CD4-positive, alpha-beta T cell treated with Interleukin-4 for 4 hours (primary cell): Measurements from ENCODE around the gene PPIF.

Experiments used
- DNase-seq: peaks from one replicate; pipeline ENCODE4 v3.0.0-alpha.2; 2020

PPIF gene

DNA sequence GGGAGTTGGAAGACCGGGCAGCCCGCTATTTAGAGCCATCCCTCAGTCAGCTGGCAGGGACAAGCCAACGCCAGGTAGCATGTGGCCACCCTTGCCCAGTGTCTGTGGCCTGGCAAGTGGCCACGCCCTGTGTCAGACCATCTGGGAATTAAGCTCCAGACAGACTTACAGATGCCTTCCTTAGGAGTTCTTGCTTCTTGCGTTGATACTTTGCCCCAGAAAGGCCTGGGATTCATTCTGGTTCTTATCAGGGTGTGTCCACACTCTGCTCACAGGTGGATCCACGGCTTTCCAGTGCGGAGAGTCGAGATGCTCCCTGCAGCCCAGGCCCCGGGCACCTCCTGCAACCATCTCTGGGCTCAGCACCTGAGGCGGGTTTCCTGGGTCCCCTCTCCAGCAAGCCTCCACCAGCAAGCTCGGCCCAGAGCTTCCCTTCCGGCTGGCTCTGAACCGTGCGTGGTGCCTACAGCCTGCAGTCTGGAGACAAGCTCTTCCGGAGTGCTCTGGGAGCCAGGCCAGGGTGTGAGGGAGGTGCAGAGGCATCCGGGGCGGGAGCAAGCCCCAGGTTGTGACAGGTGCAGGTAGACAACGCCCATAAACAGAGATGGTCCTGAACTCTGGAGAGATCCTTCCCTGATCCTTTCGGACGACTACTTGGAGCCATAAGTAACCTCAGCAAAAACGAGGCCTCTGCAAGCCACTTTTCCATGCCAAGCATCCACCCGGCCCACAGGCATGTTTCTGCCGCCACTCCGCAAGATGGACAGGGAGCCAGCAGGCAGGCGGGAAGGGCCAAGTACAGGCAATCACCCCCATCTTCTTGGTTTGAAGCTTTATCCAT, 32.3 kb upstream of the PPIF start:
- DNase-seq: no peak

DNA sequence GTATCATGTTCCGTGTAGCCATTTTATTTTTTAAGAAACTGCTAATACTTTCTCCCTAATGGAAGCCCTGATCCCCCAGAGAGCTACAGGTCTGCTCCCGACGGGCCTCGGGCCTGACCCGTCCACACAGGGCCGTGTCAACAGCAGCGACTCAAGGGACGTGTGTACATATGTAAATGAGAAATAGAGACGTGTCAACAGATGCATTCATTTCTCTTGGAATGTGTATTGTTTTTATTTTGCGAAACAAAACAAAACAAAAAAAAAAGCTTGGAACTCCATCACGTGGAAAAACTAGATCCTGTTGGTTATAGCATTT, 31.7 kb upstream of the PPIF start:
- no peak for DNase-seq

DNA sequence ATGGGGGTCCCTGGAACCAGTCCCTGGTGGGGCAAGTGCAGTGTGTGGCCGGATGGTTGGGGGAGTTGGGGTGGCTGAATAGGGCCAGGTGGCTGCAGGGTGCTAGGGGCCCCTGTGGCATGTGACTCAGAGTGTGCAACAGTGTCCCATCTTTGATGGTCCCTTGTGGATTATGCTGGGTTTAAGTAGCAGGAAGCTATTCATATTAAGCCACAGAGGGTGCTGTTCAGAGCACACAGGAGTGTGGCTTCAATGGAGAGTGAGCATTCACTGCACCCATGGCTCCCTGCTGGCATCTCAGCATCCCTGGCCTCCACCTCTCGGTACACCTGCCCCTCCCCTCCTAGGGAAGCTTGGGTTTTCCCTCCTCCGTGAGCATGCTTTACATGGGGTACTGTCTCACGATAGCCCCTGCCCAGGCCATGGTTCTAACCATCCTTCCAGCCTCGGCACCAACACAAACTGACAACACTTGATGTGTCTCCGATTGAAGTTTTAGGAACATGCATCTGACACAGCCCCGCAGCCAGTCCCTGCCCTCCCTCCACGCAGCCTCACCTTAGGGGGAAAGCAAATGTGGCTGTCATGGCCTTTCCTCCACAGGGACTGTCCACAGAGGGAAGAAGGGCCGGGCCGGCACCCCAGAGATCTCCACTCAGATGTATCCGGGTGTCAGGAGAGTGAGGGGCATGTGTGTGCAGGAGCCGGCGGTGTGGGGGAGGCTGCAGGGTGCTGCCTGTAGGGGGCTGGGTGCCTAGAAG, 30.4 kb upstream of the PPIF start:
- peak; percentile 27 for DNase-seq

DNA sequence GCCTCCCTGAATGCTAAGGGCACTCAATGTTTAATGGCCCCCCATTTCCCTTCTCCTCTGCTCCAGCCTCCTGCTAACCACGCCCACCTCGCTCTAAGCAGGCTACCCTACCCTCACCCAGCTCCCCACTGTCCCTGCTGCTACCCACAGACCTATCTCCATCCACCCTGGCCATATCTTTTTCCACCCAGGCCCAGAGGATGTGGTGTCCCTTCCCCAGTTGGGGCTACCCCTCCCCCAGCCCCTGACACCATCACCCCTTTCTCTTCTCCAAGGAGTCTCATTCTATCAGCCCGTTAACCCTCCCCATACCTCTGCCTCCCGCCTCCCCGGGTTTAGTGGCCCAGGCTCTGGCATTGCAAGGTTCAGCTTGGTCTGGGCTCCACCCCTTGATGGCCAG, 28.9 kb upstream of the PPIF start:
- DNase-seq: no peak

DNA sequence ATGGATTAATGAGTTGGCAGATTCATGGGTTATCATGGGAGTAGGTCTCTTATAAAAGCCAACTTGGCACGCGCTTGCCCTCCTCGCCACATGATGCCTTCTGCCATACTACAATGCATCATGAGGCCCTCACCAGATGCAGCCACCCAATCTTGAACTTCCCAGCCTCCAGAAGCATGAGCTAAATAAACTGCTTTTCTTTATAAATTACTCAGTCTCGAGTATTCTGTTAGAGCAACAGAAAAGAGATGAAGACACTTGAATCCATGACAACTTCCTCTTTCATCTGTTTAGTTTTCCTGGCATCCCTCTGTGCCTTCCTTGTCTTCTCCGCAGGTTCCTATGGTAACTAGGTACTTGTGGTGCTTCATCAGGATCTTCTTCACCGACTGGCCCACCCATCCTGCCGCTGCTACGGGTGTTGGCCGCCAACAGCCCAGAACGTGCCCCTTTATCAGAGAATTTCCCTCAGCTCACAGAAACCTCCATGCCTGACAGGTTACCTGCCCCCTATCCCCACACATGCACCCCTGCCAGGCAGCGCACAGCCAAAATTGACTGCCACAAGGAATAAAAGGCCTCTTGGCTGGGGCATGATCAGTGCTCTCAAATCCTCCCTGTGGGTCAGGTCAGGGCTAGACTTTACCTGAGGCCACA, 28.0 kb upstream of the PPIF start:
- DNase-seq: no peak

DNA sequence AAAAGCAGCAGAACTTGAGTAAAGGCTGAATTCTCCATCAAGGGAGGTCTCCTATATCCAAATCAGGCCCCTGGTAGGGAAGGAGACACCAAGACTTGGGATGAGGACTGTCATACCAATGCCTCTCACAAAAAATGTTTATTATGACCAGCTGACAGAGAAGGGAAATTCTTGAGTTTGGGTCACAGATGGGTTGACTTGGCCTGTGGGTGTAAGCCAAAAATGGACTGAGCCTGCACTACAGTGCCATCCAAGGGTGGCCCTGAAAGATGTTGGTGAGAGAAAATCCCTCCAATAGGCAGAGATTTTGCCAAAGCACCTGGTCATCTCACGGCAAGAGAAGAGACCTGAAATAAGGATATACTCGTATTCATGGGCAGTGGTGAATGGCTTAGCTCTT, 27.0 kb upstream of the PPIF start:
- no peak for DNase-seq

DNA sequence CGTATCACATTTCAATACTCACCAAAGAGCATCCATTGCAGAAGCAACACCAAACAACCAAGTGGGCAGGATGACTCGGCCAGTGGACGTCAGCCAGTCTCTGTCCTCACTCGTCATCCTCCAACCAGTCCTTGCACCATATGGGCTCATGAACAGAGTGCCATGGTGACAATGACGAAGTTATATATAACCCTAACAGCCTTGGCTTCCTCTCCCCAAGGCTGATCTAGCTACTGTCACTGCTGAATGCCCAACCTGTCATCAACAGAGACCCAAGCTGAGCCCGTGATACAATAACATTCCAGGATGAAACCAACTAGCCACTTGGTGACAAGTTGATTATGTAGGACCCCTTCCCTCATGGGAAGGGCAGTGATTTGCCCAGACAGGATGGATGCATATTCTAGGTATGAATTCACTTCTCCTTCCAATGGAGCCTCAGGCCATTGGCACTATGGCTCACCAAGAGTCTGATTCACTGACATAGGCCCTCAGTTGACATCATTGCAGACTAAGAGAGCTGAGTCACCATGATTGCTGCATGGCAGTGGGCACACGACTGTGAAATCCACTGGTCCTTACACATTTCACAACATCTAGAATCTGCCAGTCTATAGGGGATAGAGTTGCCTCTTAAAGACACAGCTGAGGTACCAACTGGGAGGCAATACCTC, 26.3 kb upstream of the PPIF start:
- peak; percentile 42 for DNase-seq

DNA sequence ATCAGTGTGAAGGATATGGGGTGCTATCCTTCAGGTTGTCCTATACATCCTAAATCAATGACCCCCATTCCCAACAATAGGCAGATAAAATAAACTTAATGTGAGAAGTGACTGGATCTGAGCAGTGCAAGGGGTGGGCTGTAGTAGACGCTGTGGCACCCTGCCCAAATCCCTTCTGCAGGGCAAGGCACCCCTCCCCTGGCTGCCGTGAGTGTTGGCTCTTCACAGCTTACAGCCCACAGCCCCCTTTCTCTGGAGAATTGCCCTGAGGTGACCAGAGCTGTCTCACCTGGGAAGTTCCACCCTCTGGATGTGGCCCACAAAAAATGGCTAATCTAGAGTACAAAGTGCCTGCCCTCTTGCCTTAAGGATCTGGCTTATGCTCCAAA, 25.8 kb upstream of the PPIF start:
- no peak for DNase-seq

DNA sequence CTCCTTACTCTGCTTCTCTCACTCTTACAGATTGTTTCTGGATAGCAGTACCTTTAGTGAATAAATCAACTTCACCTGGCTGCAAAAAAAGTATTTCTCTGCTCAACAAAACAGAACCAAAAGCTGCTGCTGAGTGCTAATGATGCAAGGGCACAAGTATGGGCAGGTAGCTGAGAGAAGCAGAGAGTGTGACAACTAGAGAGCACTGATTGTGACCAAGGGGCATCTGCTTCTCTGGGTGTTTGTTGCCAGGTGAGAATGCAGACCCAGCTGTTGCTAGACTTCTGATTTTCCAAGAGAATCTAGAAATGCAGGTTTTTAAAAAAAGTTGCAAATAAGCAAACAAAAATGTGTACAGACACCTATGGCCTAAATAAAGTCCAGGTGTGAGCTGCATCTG, 25.3 kb upstream of the PPIF start:
- DNase-seq: no peak

DNA sequence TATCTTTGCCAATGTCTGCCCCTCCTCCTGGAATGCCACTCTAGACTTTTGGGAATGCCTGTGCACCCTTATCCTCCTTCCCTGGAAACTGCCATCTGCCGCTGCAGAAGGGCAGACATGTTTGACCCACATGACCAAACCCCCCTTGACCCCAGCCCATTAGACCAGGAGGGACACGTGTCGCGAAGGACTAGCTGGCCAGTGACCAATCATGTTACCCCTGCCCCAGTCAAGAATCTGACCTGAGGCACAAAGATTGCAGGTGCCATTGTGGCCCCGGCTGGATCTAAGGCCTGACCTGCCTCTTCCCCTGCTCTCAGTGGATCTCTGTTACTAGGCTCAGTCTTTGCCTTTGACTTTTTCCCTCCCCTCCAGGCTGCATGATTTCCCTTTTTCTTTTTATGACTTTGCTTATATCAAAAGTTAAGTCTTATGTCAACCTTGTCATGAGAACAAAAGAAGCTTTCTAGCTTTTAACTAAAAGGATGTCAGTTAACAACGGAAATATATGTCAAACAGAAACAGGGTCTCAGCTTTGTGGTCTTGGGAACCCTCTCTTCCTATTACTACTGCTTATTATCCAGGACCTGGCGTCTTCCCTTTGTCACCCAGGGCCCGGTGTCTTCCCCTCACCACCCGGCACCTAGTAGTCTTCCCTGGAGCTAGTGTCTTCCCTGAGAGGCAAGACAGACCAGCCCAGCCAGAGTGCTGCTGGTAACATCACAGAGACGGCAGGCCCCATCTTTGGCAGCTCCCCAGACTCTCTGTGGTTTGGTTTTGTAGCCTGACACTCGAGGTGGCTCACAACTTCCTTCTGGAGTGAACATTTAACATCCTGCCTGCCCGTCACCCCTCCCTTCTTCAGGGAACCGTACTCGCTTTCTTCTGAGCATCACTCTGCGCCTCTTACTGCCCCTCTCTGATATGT, 24.4 kb upstream of the PPIF start:
- DNase-seq: peak; percentile 87

DNA sequence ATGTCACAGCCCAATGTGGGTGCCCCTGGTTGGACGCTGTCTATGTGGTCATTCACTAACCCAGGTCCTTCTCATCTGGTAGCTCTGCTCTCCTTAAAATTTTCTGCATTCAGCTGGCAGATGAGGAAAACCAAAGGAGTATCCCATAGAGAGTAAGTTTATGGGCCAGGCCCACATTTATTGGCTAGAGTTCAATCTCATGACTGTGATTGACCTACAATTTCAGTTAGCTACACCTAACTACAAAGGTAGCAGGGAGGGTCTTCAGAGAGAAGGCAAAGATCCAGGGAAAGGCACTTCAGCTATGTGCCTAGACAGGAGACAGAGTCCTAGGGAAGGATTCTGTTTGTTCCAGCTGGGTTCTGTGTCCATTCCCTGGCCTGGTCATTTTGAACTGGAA, 23.7 kb upstream of the PPIF start:
- no peak for DNase-seq

DNA sequence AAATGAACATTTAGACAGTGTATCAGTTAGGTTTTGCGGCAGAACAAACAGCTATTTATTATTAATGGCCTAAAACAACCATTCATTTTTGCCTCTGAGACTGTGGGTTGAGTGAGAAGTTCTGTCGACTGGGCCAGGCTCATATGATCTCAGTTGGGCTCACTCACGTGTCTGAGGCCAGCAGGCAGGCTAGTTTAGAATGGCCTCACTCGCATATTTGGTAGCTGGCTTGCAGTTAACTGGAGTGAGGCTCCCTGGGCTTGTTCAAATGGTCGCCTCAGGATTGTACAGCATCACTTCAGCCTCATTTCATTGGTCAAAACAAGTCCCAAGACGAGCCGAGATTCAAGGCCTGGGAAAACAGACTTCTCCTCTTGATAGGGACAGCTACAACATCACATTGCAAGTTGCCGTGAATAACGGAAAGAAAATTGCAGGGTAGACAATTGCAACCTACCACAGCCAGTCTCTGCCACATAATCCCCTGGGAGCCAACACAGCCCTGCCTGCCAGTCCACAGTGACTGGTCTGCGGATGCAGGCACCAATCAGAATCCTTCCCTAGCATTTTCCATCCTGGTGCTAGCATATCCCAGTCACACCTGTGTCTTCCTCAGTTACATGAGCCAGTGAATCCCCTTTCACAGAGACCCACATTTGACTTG, 23.1 kb upstream of the PPIF start:
- DNase-seq: no peak

DNA sequence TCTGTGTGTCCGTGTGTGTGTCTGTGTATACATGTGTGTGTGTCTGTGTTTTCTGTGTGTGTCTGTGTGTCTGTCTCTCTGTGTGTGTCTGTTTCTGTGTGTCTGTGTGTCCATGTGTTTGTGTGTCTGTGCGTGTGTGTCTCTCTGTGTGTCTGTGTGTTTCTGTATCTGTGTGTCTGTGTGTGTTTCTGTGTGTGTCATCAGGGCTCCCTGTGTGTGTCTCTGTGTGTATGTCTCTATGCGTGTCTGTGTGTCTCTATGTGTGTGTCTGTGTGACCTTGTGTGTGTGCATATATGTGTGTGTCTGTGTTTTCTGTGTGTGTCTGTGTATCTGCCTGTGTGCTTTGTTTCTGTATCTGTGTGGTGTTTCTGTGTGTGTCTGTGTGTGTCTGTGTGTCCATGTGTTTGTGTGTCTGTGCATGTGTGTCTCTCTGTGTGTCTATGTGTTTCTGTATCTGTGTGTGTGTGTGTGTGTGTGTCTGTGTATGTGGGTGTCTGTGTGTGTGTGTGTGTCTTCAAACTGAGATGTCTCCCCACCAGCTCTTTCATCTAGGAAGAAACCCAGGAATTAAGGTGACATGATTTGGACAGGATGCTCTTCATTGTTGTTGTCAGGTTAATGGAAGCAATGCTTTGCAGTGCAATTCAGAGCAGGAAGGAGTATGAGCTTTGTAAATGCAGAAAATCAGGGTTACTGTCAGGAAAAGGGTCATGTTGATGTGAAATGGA, 20.7 kb upstream of the PPIF start:
- DNase-seq: no peak

DNA sequence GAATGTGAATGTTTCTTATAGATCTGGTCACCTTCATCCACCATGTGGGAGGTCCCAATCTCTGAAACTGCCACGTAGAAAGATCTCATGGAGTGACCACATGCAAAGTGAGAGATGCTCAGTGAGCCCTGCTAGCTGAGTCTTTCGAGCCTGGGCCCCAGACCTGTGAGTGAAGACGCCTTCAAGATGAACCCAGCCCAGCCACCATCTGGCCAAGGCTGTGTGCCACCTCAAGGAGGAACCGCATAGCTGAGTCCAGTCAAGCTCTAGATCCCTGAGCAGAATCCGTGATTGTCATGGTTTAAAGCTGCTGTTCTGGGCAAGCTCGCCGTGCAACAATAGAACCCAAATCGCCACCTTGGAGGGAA, 20.2 kb upstream of the PPIF start:
- DNase-seq: no peak

DNA sequence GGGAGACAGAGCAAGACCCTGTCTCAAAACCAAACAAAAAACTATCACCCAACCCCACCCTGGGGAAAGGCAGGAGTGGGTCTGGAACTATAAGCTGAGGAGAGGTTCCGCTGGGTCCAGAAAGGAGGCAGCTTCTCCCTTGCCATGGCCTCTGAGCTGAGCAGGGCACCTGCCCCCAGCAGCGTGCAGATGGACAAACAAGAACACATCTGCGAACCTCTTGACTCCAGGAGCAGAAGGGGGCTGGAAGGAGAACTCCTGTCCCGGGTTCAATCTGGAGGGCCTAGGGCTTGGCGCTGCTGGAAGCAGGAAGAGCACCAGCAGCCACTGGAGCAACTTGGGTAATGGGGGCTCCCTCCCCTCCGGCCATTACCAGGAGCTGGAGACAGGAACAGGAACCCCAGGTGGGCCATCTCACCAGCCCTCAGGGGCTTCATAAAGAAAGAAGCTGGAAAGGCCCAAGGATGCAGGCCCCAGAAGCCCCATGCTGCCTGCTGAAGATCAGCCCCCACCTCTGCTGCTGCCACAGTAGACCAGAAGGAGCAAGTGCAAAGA, 19.0 kb upstream of the PPIF start:
- DNase-seq: no peak

DNA sequence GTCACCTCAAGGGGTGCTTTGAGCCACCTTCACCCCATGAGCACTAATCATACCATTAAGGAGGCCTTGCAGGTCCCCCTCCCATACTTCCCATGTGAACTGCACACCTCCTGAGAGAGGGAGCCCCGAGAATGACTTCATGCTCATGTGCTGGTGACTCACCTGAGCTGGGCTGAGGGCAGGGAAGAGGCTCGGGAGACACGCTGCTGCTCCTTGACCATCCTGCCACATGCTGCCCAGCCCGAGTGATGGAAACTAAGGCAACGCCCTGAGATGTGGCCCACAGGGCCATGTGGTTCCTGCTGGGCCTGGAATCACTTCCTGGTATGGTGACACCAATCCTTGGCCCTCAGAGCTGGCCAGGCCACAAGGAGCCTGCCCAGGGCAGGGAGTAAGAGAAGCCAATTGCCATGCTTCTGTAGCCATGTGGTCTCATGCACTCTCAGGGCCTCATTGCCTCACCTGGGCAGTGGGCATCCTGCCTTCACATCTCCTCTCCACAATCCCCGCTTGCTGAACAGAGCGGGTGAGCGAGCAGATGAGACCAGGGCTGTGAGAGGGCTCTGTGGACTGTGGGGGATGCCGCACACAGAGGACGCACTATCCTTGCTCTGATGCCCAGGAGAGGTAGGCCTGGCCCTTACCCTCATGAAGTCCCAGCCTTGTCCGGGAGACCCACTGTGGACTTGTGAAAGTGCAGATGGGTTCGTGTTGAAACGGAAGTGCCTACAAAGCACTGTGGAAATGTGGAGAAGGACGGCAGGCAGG, 18.3 kb upstream of the PPIF start:
- DNase-seq: no peak

DNA sequence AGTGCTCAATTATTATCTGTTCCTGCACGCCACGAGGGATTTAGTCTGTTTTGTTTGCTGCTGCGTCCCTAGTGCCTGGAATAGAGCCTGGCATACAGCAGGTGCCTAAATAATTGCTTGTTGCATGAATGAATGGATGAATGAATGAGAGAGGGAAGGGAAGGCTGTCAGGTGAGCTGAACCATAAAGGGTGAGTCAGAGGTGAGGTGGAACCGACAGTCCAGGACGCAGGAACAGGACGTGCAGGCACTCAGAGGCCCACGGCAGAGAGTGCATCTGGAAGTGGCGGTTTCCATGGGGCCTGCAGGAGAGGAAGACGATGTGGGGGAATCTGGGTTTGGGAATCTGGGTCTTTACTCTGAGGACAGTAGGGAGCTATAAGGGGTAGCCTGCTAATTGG, 17.7 kb upstream of the PPIF start:
- no peak for DNase-seq

DNA sequence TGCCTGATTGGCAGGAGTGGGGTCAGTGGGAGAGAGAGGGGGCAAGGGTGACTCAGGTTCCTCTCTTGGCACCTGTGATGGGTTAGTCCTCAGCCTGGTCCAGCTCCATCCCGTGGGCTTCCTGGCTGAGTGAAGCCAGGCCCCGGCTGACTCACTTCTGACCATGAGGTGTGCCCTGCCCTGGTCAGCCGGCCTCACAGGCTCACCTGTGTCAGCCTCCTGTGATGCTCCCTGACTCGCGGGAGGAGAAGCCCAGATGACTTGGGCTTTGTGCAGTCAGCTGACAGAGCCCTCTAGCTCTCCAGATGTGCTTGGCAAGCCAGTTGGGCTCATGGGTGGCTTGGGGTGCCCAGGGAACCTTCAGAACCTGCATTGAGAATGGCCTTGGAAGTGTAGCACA, 16.0 kb upstream of the PPIF start:
- no peak for DNase-seq

DNA sequence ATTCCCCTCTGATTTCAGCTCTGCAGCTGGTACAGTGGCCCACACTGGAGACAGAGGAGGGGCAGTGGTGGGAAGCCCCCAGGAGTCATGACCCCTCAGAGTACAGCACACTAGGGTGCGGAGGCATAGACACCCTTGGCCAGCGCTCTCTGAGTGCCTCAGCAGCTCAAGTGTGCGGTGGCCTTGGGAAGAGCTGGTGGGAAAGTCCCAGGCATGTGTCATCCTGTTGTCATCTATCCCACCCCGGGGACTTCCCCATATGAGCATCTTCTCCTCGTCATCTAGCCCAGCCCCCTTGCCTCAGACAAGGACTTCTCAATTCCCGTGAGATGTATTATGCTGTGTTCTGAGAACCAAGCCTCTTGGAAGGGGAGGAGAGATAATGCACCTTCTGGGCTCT, 15.6 kb upstream of the PPIF start:
- peak; percentile 84 for DNase-seq
